22Rv1 (cell line): ENCODE data around the gene GRIA4.

Experiments
- CTCF ChIP-seq: fragments of 450-650 bp; IDR thresholded peaks from 2 replicates; pipeline ENCODE4 v1.5.1; 2017; ENCODE audit warnings: mild to moderate bottlenecking
- ZFX ChIP-seq: fragments of 450-650 bp; IDR thresholded peaks from 2 replicates; pipeline ENCODE4 v1.6.1; 2017; ENCODE audit warnings: antibody characterized with exemption, borderline replicate concordance

DNA sequence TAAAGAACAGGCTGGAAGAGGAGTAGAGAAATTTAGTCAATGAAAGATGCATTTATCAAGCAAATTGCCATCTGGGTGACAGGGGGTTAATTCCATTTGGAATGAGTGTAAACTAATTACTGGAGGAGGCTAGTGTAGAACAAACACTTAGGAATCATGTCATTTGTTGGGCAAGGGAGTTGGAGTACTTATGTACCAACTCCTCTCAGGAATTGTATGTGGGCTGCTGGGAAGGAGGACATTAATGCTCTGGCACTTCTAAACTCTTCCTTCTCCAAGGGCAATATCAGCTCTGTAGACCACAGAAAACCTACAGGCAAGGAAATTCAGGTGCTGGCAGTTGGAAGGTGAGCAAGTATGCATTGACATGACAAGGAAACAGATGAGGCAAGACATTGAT, 271.2 kb downstream of the GRIA4 start:
- TF ChIP-seq CTCF: no peak
- TF ChIP-seq ZFX: no peak
